ENCODE data around the gene TEAD2. TPM values are rescaled to one million over a fixed set of nuclear protein-coding genes. Genes with fewer than 3 reads are reported as not detected.

TEAD2 gene
- total RNA-seq (2014; rRNA removed; shearing (Covaris generic)): 27.7 and 33.7 TPM in 2 replicates

DNA sequence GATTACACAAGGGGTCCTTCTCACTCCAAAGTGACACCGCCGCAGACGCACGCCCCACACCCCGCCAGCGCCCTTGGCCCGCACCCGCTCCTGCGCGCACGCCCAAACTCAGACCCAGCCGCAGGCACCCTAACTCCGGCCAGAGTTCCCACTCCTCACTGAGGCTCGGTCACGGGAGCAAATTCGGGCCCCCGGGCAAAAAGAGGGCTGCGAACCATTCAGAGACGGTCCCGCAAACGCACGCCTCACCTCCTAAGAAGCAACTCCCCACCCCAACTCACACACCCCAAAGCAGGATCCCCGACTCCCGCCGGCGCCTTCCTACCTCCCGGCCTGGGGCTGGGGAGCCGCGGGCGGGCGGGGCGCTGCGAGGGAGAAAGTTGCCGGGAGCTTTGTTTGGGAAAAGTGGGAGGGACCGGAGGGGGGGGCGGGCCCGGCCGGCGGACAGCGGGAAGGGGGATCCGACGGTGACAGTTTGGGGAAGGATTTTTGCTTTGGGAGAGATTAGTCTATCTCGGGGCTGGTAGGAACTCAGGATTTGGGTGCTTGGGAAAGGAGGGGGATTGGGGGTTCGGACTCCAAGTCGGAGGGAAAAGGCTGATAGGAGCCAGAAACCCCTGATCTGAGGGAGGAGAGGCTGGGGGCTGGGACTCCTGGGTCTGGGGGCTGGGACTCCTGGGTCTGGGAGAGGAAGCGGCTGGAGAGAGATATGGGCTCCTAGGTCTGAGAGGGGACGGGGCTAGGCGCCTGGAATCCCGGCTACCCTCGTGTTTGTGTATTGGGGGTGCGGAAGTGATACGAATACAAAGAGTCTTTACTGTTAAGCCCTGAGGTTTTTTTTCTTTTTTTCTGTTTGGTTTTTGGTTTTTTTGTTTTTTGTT lies at the start of gene TEAD2:
Gene TEAD2, minus strand, starts transcription at position 369 of the 881 bp plus-strand sequence. CDS start 2,341 bp downstream, outside the sequence.
- H3K27me3 ChIP-seq (replicated peaks): no peaks in the 10 kb centered on the region
- peak within 1 kb of the TSS; percentile 65 for H3K4me3 ChIP-seq
- H3K4me1 ChIP-seq (replicated peaks): peaks cover 15% of the 10 kb centered on the region
- peak within 1 kb of the TSS; percentile 63 for H3K27ac ChIP-seq
- H3K9me3 ChIP-seq (replicated peaks): no peaks in the 10 kb centered on the region
- peaks cover 22% of the 10 kb centered on the region for H3K36me3 ChIP-seq
- peak; percentile 63 to 76 for DNase-seq (ENCODE audit: low read depth in 1 of 2, low spot score in 2 of 2)

DNA sequence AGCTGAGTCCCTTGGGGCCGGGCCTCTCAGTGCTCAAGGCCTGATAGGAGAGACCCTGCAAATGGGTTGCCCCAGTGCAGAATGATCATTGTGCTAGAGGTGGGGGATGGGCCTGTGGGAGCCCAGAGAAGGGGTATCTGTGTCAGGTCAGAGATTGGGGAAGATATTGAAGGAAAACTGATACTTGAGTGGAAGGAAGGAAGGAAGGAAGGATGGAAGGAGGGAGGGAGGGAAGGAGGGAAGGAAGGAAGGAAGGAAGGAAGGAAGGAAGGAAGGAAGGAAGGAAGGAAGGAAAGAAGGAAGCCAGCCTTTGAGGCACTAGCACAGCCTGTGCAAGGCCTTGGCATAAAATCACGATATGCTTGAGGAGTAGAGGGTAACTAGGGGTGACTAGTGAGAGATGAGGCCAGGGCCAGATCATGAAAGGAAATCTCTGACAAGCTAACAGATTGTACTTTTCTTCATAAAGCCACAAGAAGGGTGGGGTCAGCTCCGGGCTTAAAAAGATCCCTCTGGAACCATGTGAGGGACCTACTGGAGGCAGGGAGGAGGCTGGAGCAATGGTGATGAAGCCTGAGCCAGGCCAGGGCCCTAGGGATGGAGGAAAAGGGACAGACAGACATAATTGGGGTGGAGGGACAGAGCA lies 49.6 kb upstream of the TEAD2 start:
- H3K36me3 ChIP-seq: no peaks in the 10 kb centered on the region
- no peak overlapping the region for H3K27ac ChIP-seq
- peaks cover 10% of the 10 kb centered on the region for H3K27me3 ChIP-seq (replicated peaks)
- no peak for DNase-seq (ENCODE audit: low read depth in 1 of 2, low spot score in 2 of 2)
- no peak overlapping the region for H3K4me3 ChIP-seq
- H3K9me3 ChIP-seq (replicated peaks): no peaks in the 10 kb centered on the region
- no peaks in the 10 kb centered on the region for H3K4me1 ChIP-seq (replicated peaks)

- no peak for DNase-seq (ENCODE audit: low read depth in 1 of 2, low spot score in 2 of 2)
- no peaks in the 10 kb centered on the region; the same call in 1 of the 2 replicates for H3K27me3 ChIP-seq (replicated peaks)
- no peak overlapping the region for H3K27ac ChIP-seq
- no peaks in the 10 kb centered on the region for H3K36me3 ChIP-seq
- H3K4me3 ChIP-seq: no peak overlapping the region
- H3K9me3 ChIP-seq (replicated peaks): no peaks in the 10 kb centered on the region
- no peaks in the 10 kb centered on the region for H3K4me1 ChIP-seq (replicated peaks)
Observed at GRCh38 chr19:49409441-49410029, 47.3 kb upstream of the TEAD2 start.

- Histone ChIP-seq H3K27me3 (replicated peaks) (no peaks in the 10 kb centered on the region; the same call in 1 of the 2 replicates), H3K36me3 (no peaks in the 10 kb centered on the region), H3K9me3 (replicated peaks) (no peaks in the 10 kb centered on the region), H3K27ac (no peak overlapping the region), H3K4me3 (no peak overlapping the region), H3K4me1 (replicated peaks) (no peaks in the 10 kb centered on the region)
- DNase-seq (ENCODE audit: low read depth in 1 of 2, low spot score in 2 of 2): no peak
Observed at GRCh38 chr19:49408816-49409440, 46.7 kb upstream of the TEAD2 start.

DNA sequence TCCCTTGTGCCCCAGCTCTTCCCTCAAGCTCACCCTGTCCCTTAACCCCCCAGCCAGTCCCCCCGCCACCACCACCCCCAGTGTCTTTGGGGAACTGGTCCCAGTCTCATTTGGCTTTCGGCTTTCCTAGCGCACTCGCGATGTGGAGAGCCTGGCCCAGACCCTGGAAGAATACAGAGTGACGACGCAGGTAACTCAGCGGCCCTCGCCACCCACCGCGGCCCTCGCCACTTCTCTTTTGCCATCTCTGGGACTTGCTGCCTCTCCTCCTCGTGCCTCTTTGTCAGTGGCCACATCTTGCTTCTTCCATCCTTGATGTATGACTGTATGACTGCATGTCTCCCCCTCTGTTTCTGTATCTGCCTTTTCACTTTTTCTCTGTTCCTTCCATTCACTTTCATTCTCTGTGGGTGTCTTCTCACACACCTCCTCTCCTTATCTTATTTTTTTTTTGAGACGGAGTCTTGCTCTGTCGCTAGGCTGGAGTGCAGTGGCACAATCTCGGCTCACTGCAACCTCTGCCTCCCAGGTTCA lies 45.3 kb upstream of the TEAD2 start:
- no peaks in the 10 kb centered on the region; the same call in 1 of the 2 replicates for H3K27me3 ChIP-seq (replicated peaks)
- no peaks in the 10 kb centered on the region for H3K9me3 ChIP-seq (replicated peaks)
- H3K4me1 ChIP-seq (replicated peaks): no peaks in the 10 kb centered on the region
- H3K36me3 ChIP-seq: no peaks in the 10 kb centered on the region
- no peak overlapping the region for H3K27ac ChIP-seq
- no peak overlapping the region for H3K4me3 ChIP-seq
- DNase-seq (ENCODE audit: low read depth in 1 of 2, low spot score in 2 of 2): no peak

DNA sequence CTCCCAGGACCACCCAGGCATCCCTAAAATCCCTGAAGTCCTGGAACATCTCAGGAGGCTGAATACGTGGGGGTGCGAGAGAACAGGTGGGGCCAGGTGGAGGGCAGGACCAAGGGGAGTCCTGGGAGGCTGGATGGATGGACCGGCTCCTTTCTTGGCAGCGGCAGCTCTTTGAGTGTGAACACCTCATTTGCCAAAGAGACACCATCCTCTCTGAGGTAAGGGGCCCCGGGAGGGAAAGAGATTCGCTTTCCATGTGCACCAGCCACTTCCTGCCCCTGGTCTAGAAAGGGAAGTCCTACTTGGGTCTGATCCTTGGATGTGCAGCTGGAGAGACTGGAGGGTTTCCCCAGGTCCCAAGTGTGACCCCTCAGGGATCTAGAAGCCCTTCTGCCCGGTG lies 44.9 kb upstream of the TEAD2 start:
- no peak overlapping the region for H3K27ac ChIP-seq
- no peak for DNase-seq (ENCODE audit: low read depth in 1 of 2, low spot score in 2 of 2)
- H3K4me1 ChIP-seq (replicated peaks): no peaks in the 10 kb centered on the region
- no peaks in the 10 kb centered on the region; the same call in 1 of the 2 replicates for H3K27me3 ChIP-seq (replicated peaks)
- H3K9me3 ChIP-seq (replicated peaks): no peaks in the 10 kb centered on the region
- H3K36me3 ChIP-seq: no peaks in the 10 kb centered on the region
- no peak overlapping the region for H3K4me3 ChIP-seq

- Histone ChIP-seq H3K27ac (no peak overlapping the region), H3K27me3 (replicated peaks) (no peaks in the 10 kb centered on the region), H3K9me3 (replicated peaks) (no peaks in the 10 kb centered on the region), H3K4me1 (replicated peaks) (no peaks in the 10 kb centered on the region), H3K36me3 (no peaks in the 10 kb centered on the region), H3K4me3 (no peak overlapping the region)
- DNase-seq (ENCODE audit: low read depth in 1 of 2, low spot score in 2 of 2): no peak
Observed at GRCh38 chr19:49403404-49404187, 41.4 kb upstream of the TEAD2 start.

DNA sequence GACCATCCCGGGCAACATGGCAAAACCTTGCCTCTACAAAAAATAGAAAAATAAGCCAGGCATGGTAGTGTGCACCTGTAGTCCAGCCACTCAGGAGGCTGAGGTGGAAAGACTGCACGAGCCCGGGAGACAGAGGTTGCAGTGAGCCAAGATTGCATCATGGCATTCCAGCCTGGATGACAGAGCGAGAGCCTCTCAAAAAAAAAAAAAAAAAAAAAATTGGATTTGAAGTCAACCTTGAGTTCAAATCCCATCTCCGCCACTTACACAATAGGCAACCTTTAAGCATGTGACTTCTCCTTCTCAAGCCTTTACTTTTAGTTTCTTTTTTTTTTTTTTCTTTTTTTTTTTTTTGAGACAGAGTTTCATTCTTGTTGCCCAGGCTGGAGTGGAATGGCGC lies 37.8 kb upstream of the TEAD2 start:
- H3K4me3 ChIP-seq: no peak overlapping the region
- no peaks in the 10 kb centered on the region for H3K36me3 ChIP-seq
- no peak for DNase-seq (ENCODE audit: low read depth in 1 of 2, low spot score in 2 of 2)
- no peaks in the 10 kb centered on the region for H3K9me3 ChIP-seq (replicated peaks)
- no peak overlapping the region for H3K27ac ChIP-seq
- no peaks in the 10 kb centered on the region for H3K4me1 ChIP-seq (replicated peaks)
- no peaks in the 10 kb centered on the region for H3K27me3 ChIP-seq (replicated peaks)

DNA sequence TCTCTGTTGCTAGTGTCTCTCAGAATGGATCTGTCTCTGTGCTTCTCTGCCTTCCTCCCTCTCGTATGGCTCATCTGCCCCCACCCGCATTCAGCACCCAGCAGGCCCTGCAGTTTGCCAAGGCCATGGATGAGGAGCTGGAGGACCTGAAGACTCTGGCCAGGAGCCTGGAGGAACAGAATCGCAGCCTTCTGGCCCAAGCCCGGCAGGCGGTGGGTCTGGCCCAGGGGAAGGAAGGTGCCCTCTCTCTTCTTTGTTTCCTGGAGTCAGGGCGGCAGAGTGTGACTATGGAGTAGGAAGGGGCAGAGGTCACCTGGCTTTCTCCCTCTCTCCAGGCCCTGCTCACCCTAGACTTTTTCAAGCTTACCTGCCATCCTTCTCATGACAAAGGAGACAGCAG lies 36.7 kb upstream of the TEAD2 start:
- Histone ChIP-seq H3K27ac (no peak overlapping the region), H3K27me3 (replicated peaks) (no peaks in the 10 kb centered on the region), H3K36me3 (no peaks in the 10 kb centered on the region), H3K4me1 (replicated peaks) (no peaks in the 10 kb centered on the region), H3K4me3 (no peak overlapping the region), H3K9me3 (replicated peaks) (no peaks in the 10 kb centered on the region)
- DNase-seq (ENCODE audit: low read depth in 1 of 2, low spot score in 2 of 2): no peak

DNA sequence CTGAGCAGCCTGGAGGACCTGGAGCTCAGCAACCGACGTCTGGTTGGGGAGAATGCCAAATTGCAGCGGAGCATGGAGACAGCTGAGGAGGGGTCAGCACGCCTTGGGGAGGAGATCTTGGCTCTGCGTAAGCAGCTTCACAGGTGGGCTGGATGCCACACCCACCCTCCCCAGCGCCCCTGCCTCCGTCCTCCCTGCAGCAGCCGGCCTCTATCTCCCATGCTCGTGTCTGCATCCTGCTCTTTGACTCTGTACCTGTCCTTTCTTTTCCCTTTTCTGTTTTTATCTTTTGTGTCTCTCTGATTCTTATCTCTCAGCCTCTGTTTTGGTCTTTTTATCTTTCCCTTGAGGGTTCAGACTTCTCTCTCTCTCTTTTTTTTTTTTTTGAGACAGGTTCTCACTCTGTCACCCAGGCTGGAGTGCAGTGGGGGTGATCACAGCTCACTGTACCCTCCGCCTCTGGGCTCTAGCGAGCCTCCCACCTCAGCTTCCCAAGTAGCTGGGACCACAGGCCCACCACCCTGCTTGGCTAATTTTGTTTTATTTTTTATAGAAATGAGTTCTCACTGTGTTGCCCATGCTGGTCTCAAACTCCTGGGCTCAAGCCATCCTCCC lies 35.9 kb upstream of the TEAD2 start:
- Histone ChIP-seq H3K4me1 (replicated peaks) (no peaks in the 10 kb centered on the region), H3K36me3 (no peaks in the 10 kb centered on the region), H3K9me3 (replicated peaks) (no peaks in the 10 kb centered on the region), H3K4me3 (no peak overlapping the region), H3K27ac (no peak overlapping the region), H3K27me3 (replicated peaks) (peaks cover 2% of the 10 kb centered on the region; the same call in 1 of the 2 replicates)
- DNase-seq (ENCODE audit: low read depth in 1 of 2, low spot score in 2 of 2): no peak

GRCh38 chr19:49396738-49397505 lies 34.7 kb upstream of the TEAD2 start:
- Histone ChIP-seq H3K9me3 (replicated peaks) (no peaks in the 10 kb centered on the region), H3K36me3 (no peaks in the 10 kb centered on the region), H3K27ac (no peak overlapping the region), H3K4me3 (no peak overlapping the region), H3K27me3 (replicated peaks) (peaks cover 9% of the 10 kb centered on the region; the same call in 1 of the 2 replicates), H3K4me1 (replicated peaks) (no peaks in the 10 kb centered on the region)
- DNase-seq (ENCODE audit: low read depth in 1 of 2, low spot score in 2 of 2): no peak
